Aorta (tissue), 5 donors: ENCODE results near the gene MBP. TPM values are rescaled to one million over a fixed set of nuclear protein-coding genes. Genes with fewer than 3 reads are reported as not detected.
A peak's percentile ranks its signal among the peaks of the same experiment; 100 is the strongest.

Experiments used
- ATAC-seq: fragments of 200-7000 bp; cut with Tn5 transposase; one replicate; pipeline ENCODE4 v1.9.1; 2022; ENCODE audit warnings: moderate library complexity; ENCODE audit not compliant: low FRiP score
- DNase-seq, 2 donors: peaks; one replicate each; pipeline ENCODE4 v3.0.0-alpha.2; 2020
- H3K27ac ChIP-seq, 2 donors: one replicate each; pipeline ENCODE4 v1.5.1; 2013; ENCODE audit warnings: low read length in 2 of 2, mild to moderate bottlenecking in 2 of 2, moderate library complexity in 2 of 2, control low read depth in 1 of 2, inconsistent platforms in 1 of 2, low read depth in 1 of 2
- H3K27me3 ChIP-seq, 2 donors: one replicate each; pipeline ENCODE4 v1.6.1; 2013; ENCODE audit warnings: control low read depth in 1 of 2, low read length in 1 of 2, mild to moderate bottlenecking in 1 of 2, moderate library complexity in 1 of 2; ENCODE audit not compliant: insufficient read depth in 2 of 2, control insufficient read depth in 1 of 2
- H3K36me3 ChIP-seq, 2 donors: one replicate each; pipeline ENCODE4 v1.6.1; 2013; ENCODE audit warnings: control low read depth in 1 of 2, low read length in 1 of 2, mild to moderate bottlenecking in 1 of 2; ENCODE audit not compliant: insufficient read depth in 2 of 2, control insufficient read depth in 1 of 2
- H3K4me1 ChIP-seq, 2 donors: one replicate each; pipeline ENCODE4 v1.6.1; 2013; ENCODE audit warnings: low read length in 2 of 2, control low read depth in 1 of 2, mild to moderate bottlenecking in 1 of 2, moderate library complexity in 1 of 2; ENCODE audit not compliant: insufficient read depth in 2 of 2, control insufficient read depth in 1 of 2
- H3K4me3 ChIP-seq, 2 donors: one replicate each; pipeline ENCODE4 v1.5.1; 2013; ENCODE audit warnings: low read length in 2 of 2, control low read depth in 1 of 2, mild to moderate bottlenecking in 1 of 2
- H3K9me3 ChIP-seq: one replicate; pipeline ENCODE4 v1.6.1; 2013; ENCODE audit warnings: mild to moderate bottlenecking, low read length; ENCODE audit not compliant: control insufficient read depth
- WGBS, 2 donors: extraction: QIAGEN DNeasy Blood & Tissue Kit; methylation state at CpG; one replicate each; pipeline ENCODE4 v1.1.7; 2013; 5-methylcytosine and 5-hydroxymethylcytosine counted together
- intact Hi-C, 2 donors: fragments of 100-400 bp; cut with DNase I; formaldehyde crosslinking; loops; one replicate each; pipeline versions ENCODE4 v1.14.2 to v1.15.0; 2022
- polyA plus RNA-seq, 2 donors: library from polyadenylated mRNA; stranded (reverse); fragments of 200-250 nt; gene quantifications; one replicate each; pipeline ENCODE4 v1.2.3, GENCODE V29; 2013
- total RNA-seq, 2 donors: library from RNA; stranded (reverse); fragmentation: NEBNext Ultra II Directional; extraction: Animal tissue kit (Norgen Biotek cat#: 25700); gene quantifications; one replicate each; pipeline ENCODE4 v1.2.1, GENCODE V29; 2021
- donor health status: healthy with polysubstance abuse.
- donor health status: Bipolar disorder and iron deficiency.
- donor health status: DM: no; HTN: no; CAD: no.
- donor health status: DM: no; HTN: no; CAD: no.
- donor health status: DM: yes; HTN: yes; CAD: no.

MBP gene
- total and polyA plus RNA-seq, 4 donors: 9.1 to 62.7 (median 26.6) TPM

GRCh38 chr18:77035380-77036187 lies 97.0 kb downstream of the MBP start:
- ATAC-seq: no peak
- Histone ChIP-seq H3K4me1 (no peaks in the 10 kb centered on the region), H3K9me3 (no peaks in the 10 kb centered on the region), H3K4me3 (no peak overlapping the region), H3K27ac (no peak overlapping the region), H3K27me3 (no peaks in the 10 kb centered on the region), H3K36me3 (no peaks in the 10 kb centered on the region)
- WGBS, 2 donors: 38 to 47% methylated on average over 12 of the region's 12 CpGs
- DNase-seq: no peak
- intact Hi-C loops: no loop called here

- Histone ChIP-seq H3K9me3 (no peaks in the 10 kb centered on the region), H3K27ac (no peak overlapping the region), H3K4me3 (no peak overlapping the region), H3K27me3 (no peaks in the 10 kb centered on the region), H3K4me1 (no peaks in the 10 kb centered on the region), H3K36me3 (no peaks in the 10 kb centered on the region)
- ATAC-seq (no peak), DNase-seq (no peak)
- 96 to 97% methylated on average over 3 of the region's 3 CpGs for WGBS, 2 donors
- intact Hi-C loops: no loop called here
These were observed 99.0 kb downstream of the MBP start for GRCh38 chr18:77033575-77033974.

GRCh38 chr18:77032181-77032701 lies 100.3 kb downstream of the MBP start:
- Histone ChIP-seq H3K36me3 (no peaks in the 10 kb centered on the region), H3K9me3 (no peaks in the 10 kb centered on the region), H3K4me1 (no peaks in the 10 kb centered on the region), H3K27me3 (no peaks in the 10 kb centered on the region), H3K27ac (no peak overlapping the region), H3K4me3 (no peak overlapping the region)
- ATAC-seq (peak; percentile 60), DNase-seq (no peak)
- intact Hi-C loops: no loop called here
- 79 to 81% methylated on average over 19 of the region's 19 CpGs for WGBS, 2 donors

- H3K27ac ChIP-seq: no peak overlapping the region
- H3K4me1 ChIP-seq: no peaks in the 10 kb centered on the region
- no peak for DNase-seq
- no peaks in the 10 kb centered on the region for H3K9me3 ChIP-seq
- no peaks in the 10 kb centered on the region for H3K36me3 ChIP-seq
- ATAC-seq: peak; percentile 56
- H3K27me3 ChIP-seq: no peaks in the 10 kb centered on the region
- 88 to 91% methylated on average over 9 of the region's 9 CpGs for WGBS, 2 donors
- no peak overlapping the region for H3K4me3 ChIP-seq
- intact Hi-C loops: no loop called here
These were observed 100.9 kb downstream of the MBP start for GRCh38 chr18:77031662-77032061.

- Histone ChIP-seq H3K27me3 (no peaks in the 10 kb centered on the region), H3K27ac (no peak overlapping the region), H3K9me3 (no peaks in the 10 kb centered on the region), H3K36me3 (no peaks in the 10 kb centered on the region), H3K4me3 (no peak overlapping the region), H3K4me1 (no peaks in the 10 kb centered on the region)
- ATAC-seq (no peak), DNase-seq (no peak)
- 94 to 96% methylated on average over 7 of the region's 7 CpGs for WGBS, 2 donors
- intact Hi-C loops: no loop called here
These were observed 102.4 kb downstream of the MBP start for GRCh38 chr18:77030201-77030600.

GRCh38 chr18:77025831-77026363 lies 106.7 kb downstream of the MBP start:
- no peaks in the 10 kb centered on the region for H3K4me1 ChIP-seq
- no peaks in the 10 kb centered on the region for H3K27me3 ChIP-seq
- WGBS, 2 donors: 97% methylated on average over 28 of the region's 28 CpGs
- peaks cover 0 to 2% of the 10 kb centered on the region in 2 donors for H3K36me3 ChIP-seq
- ATAC-seq (no peak), DNase-seq (no peak)
- no peaks in the 10 kb centered on the region for H3K9me3 ChIP-seq
- intact Hi-C loops: no loop called here
- no peak overlapping the region for H3K4me3 ChIP-seq
- H3K27ac ChIP-seq: no peak overlapping the region

GRCh38 chr18:77025123-77025522 lies 107.5 kb downstream of the MBP start:
- WGBS, 2 donors: 86 to 90% methylated on average over 15 of the region's 15 CpGs
- H3K4me3 ChIP-seq: no peak overlapping the region
- intact Hi-C loops: no loop called here
- no peak overlapping the region for H3K27ac ChIP-seq
- no peaks in the 10 kb centered on the region for H3K4me1 ChIP-seq
- DNase-seq (no peak), ATAC-seq (no peak)
- peaks cover 0 to 2% of the 10 kb centered on the region in 2 donors for H3K36me3 ChIP-seq
- no peaks in the 10 kb centered on the region for H3K27me3 ChIP-seq
- no peaks in the 10 kb centered on the region for H3K9me3 ChIP-seq

- Histone ChIP-seq H3K36me3 (peaks cover 0 to 2% of the 10 kb centered on the region in 2 donors), H3K4me3 (no peak overlapping the region), H3K27ac (no peak overlapping the region), H3K9me3 (no peaks in the 10 kb centered on the region), H3K4me1 (no peaks in the 10 kb centered on the region), H3K27me3 (no peaks in the 10 kb centered on the region)
- no peak for ATAC-seq
- no peak for DNase-seq
- intact Hi-C loops: no loop called here
- 95 to 96% methylated on average over 14 of the region's 14 CpGs for WGBS, 2 donors
These were observed 108.1 kb downstream of the MBP start for GRCh38 chr18:77024476-77024875.
